OCI-LY1 (cell line): ENCODE results near the gene FBXO28.

ENCODE experiments used
- H2AFZ ChIP-seq: fragments of 200-600 bp; sonication (generic), shearing (Covaris generic); 2 replicates; pipeline ENCODE4 v1.6.0; 2014; ENCODE audit warnings: antibody characterized with exemption, mild to moderate bottlenecking, low read length
- H3F3A ChIP-seq: fragments of 200-600 bp; sonication (generic), shearing (Covaris generic); 2 replicates; pipeline ENCODE4 v1.6.0; 2014; ENCODE audit warnings: mild to moderate bottlenecking, antibody characterized with exemption, low read length, moderate library complexity; ENCODE audit not compliant: insufficient read depth
- H3K27ac ChIP-seq: fragments of 200-600 bp; sonication (generic); 2 replicates; pipeline ENCODE4 v1.5.1; 2014; ENCODE audit warnings: low read length, mixed run types, mild to moderate bottlenecking, low read depth; ENCODE audit not compliant: poor library complexity, severe bottlenecking
- H3K27me3 ChIP-seq: fragments of 200-600 bp; sonication (generic); 2 replicates; pipeline ENCODE4 v1.6.0; 2014; ENCODE audit warnings: antibody characterized with exemption, mild to moderate bottlenecking, low read length, moderate library complexity; ENCODE audit not compliant: insufficient read depth
- H3K36me3 ChIP-seq: fragments of 200-600 bp; sonication (generic); 2 replicates; pipeline ENCODE4 v1.6.1; 2014; ENCODE audit warnings: mild to moderate bottlenecking, antibody characterized with exemption, low read length, moderate library complexity, mixed read lengths; ENCODE audit not compliant: insufficient read depth
- H3K4me1 ChIP-seq: fragments of 200-600 bp; sonication (generic); 2 replicates; pipeline ENCODE4 v1.5.1; 2014; ENCODE audit warnings: mild to moderate bottlenecking, low read length, moderate library complexity; ENCODE audit not compliant: insufficient read depth, severe bottlenecking
- H3K4me2 ChIP-seq: fragments of 200-600 bp; sonication (generic), shearing (Covaris generic); 2 replicates; pipeline ENCODE4 v1.6.1; 2014; ENCODE audit warnings: low read length
- H3K4me3 ChIP-seq: fragments of 200-600 bp; sonication (generic); 2 replicates; pipeline ENCODE4 v1.5.1; 2014; ENCODE audit warnings: low read length, low read depth, mild to moderate bottlenecking, mixed read lengths; ENCODE audit not compliant: poor library complexity, severe bottlenecking
- H3K79me2 ChIP-seq: fragments of 200-600 bp; shearing (Covaris generic); 2 replicates; pipeline ENCODE4 v1.6.1; 2016; ENCODE audit warnings: mixed run types, low read length, mixed read lengths; ENCODE audit not compliant: insufficient read depth
- H3K9ac ChIP-seq: fragments of 200-600 bp; sonication (generic), shearing (Covaris generic); 2 replicates; pipeline ENCODE4 v1.6.1; 2014; ENCODE audit warnings: mild to moderate bottlenecking, low read length, mixed read lengths
- H3K9me2 ChIP-seq: fragments of 200-600 bp; sonication (generic), shearing (Covaris generic); 2 replicates; pipeline ENCODE4 v1.6.1; 2014; ENCODE audit warnings: low read depth, mild to moderate bottlenecking, low read length, mixed read lengths
- H3K9me3 ChIP-seq: fragments of 200-600 bp; shearing (Covaris generic); 2 replicates; pipeline ENCODE4 v1.6.1; 2014; ENCODE audit warnings: low read length, mixed read lengths
- H4K20me1 ChIP-seq: fragments of 200-600 bp; sonication (generic), shearing (Covaris generic); 2 replicates; pipeline ENCODE4 v1.6.0; 2016; ENCODE audit warnings: mild to moderate bottlenecking, low read length; ENCODE audit not compliant: insufficient read depth
- EZH2 ChIP-seq: fragments of 200-600 bp; sonication (generic), shearing (Covaris generic); IDR thresholded peaks from 2 replicates; pipeline ENCODE4 v1.8.0; 2017; ENCODE audit warnings: borderline replicate concordance, mixed run types, mild to moderate bottlenecking, antibody characterized with exemption, low read length, moderate library complexity, mixed read lengths
- TF ChIP-seq, protein P1 (sequence below): fragments of 200-600 bp; sonication (generic), shearing (Covaris generic); IDR thresholded peaks from 2 replicates; pipeline ENCODE4 v1.5.1; 2017; ENCODE audit warnings: mild to moderate bottlenecking, antibody characterized with exemption, low read length, moderate library complexity, mixed read lengths

FBXO28 gene

DNA sequence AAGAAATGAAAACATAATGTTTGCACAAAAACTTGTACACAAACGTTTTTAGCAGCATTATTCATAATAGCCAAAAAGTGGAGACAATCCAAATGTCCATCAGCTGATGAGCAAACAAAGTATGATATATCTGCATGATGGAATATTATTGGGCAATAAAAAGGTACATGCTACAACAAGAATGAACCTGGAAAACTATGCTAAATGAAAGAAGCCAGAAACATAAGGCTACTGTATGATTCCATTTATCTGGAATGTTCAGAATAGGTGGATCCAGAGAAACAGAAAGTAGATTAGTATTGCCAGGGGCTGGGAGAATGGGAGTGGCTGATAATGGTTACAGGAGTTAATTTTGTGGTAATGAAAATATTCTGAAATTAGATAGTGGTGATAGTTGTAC is 19.0 kb downstream of the FBXO28 start:
- Histone ChIP-seq H3K4me2 (no peak overlapping the region), H3K4me1 (no peaks in the 10 kb centered on the region), H3K9ac (no peak overlapping the region), H3K9me2 (no peaks in the 10 kb centered on the region), H4K20me1 (no peaks in the 10 kb centered on the region), H3K27ac (no peak overlapping the region), H3K4me3 (no peak overlapping the region), H3K9me3 (no peaks in the 10 kb centered on the region), H3K79me2 (0 out of 2 replicates have a peak, but pooled peaks cover 1% of the 10 kb centered on the region), H2AFZ (no peak overlapping the region), H3K27me3 (no peaks in the 10 kb centered on the region), H3F3A (peaks cover 4% of the 10 kb centered on the region; the same call in 1 of the 2 replicates), H3K36me3 (peaks cover 68% of the 10 kb centered on the region)
- TF ChIP-seq EZH2: no peak
- TF ChIP-seq, protein P1, sequence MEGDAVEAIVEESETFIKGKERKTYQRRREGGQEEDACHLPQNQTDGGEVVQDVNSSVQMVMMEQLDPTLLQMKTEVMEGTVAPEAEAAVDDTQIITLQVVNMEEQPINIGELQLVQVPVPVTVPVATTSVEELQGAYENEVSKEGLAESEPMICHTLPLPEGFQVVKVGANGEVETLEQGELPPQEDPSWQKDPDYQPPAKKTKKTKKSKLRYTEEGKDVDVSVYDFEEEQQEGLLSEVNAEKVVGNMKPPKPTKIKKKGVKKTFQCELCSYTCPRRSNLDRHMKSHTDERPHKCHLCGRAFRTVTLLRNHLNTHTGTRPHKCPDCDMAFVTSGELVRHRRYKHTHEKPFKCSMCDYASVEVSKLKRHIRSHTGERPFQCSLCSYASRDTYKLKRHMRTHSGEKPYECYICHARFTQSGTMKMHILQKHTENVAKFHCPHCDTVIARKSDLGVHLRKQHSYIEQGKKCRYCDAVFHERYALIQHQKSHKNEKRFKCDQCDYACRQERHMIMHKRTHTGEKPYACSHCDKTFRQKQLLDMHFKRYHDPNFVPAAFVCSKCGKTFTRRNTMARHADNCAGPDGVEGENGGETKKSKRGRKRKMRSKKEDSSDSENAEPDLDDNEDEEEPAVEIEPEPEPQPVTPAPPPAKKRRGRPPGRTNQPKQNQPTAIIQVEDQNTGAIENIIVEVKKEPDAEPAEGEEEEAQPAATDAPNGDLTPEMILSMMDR: no peak

DNA sequence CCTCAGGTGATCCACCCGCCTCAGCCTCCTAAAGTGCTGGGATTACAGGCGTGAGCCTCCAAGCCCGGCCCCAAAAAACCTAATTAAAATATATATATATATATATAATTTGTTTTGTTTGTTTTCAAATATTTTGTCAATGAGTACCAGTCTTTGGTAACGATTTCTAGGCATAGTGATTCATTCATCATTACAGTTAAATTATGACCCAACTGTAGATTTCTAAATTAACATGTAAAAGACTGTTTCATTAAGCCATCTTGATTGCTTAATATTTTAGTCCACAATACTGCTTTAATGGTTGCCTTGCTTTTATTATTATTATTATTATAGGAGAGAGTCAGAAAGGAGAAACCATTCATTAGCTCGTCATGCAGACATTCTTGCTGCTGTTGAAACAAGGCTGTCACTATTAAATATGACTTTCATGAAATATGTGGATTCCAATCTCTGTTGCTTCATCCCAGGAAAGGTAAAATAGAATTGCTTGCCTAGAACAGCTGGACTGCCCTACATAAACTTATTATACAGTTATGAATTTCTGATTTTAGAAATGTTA is 19.9 kb downstream of the FBXO28 start:
- no peak overlapping the region for H3K4me3 ChIP-seq
- no peak for TF ChIP-seq EZH2
- TF ChIP-seq, protein P1: no peak
- H3K9me2 ChIP-seq: no peaks in the 10 kb centered on the region
- no peaks in the 10 kb centered on the region for H3K27me3 ChIP-seq
- H3K4me2 ChIP-seq: no peak overlapping the region
- no peaks in the 10 kb centered on the region for H3K9me3 ChIP-seq
- no peak overlapping the region for H3K27ac ChIP-seq
- H3K79me2 ChIP-seq: no peaks in the 10 kb centered on the region
- H3K9ac ChIP-seq: no peak overlapping the region
- H2AFZ ChIP-seq: no peak overlapping the region
- H3K36me3 ChIP-seq: peaks cover 70% of the 10 kb centered on the region
- H3F3A ChIP-seq: peaks cover 4% of the 10 kb centered on the region; the same call in 1 of the 2 replicates
- H3K4me1 ChIP-seq: no peaks in the 10 kb centered on the region
- no peaks in the 10 kb centered on the region for H4K20me1 ChIP-seq

DNA sequence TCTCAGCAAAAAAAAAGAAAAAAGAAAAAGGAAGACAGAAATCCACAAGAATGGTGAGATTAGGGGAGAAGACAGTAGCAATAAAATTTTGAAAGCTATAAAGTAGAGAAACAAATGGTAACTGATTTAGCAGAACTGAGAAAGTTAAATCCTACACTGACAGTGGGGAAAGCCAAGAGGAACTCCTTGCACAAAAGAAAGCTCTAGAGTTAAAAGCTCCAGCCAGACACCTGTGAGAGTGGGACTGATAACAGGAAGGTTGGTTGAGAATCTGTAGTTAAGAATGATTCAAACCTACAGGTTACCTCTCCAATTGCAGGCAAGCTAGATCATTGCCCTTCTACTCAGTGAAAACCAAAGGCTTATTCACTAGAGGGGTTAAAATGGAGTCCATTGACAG is 23.6 kb downstream of the FBXO28 start:
- H3K36me3 ChIP-seq: peaks cover 67% of the 10 kb centered on the region
- no peak overlapping the region for H3K27ac ChIP-seq
- no peak overlapping the region for H2AFZ ChIP-seq

More for the DNA sequence above, 23.6 kb downstream of the FBXO28 start:
- H3K9me3 ChIP-seq: no peaks in the 10 kb centered on the region
- peaks cover 4% of the 10 kb centered on the region; the same call in 1 of the 2 replicates for H3F3A ChIP-seq
- no peaks in the 10 kb centered on the region for H3K27me3 ChIP-seq
- H3K9ac ChIP-seq: no peak overlapping the region
- no peaks in the 10 kb centered on the region for H4K20me1 ChIP-seq
- H3K4me2 ChIP-seq: no peak overlapping the region
- H3K4me1 ChIP-seq: no peaks in the 10 kb centered on the region
- no peaks in the 10 kb centered on the region for H3K79me2 ChIP-seq
- TF ChIP-seq, protein P1: no peak
- TF ChIP-seq EZH2: no peak
- H3K9me2 ChIP-seq: no peaks in the 10 kb centered on the region
- no peak overlapping the region for H3K4me3 ChIP-seq
